DND-41 (cell line): ENCODE measurements around the gene RUNX2.

Source experiments
- ATAC-seq: fragments of 200-7000 bp; cut with Tn5 transposase; 3 replicates; pipeline ENCODE4 v1.9.1; 2021; ENCODE audit warnings: low read depth; ENCODE audit not compliant: insufficient read depth
- DNase-seq: peaks from one replicate; pipeline ENCODE4 v3.0.0-alpha.2; 2020
- H2AFZ ChIP-seq: 2 replicates; pipeline ENCODE4 v1.6.0; 2012; ENCODE audit warnings: low read depth, low read length
- H3K27ac ChIP-seq: 2 replicates; pipeline ENCODE4 v1.5.1; 2012; ENCODE audit warnings: low read length, inconsistent platforms
- H3K27me3 ChIP-seq: fragments of 200-600 bp; sonication (generic); 2 replicates; pipeline ENCODE4 v1.6.0; 2012; ENCODE audit warnings: low read length, mild to moderate bottlenecking, inconsistent platforms; ENCODE audit not compliant: insufficient read depth, poor library complexity
- H3K36me3 ChIP-seq: 2 replicates; pipeline ENCODE4 v1.5.1; 2012; ENCODE audit warnings: low read length, inconsistent platforms; ENCODE audit not compliant: insufficient read depth
- H3K4me1 ChIP-seq: 2 replicates; pipeline ENCODE4 v1.5.1; 2012; ENCODE audit warnings: mild to moderate bottlenecking, low read length; ENCODE audit not compliant: insufficient read depth
- H3K4me2 ChIP-seq: 2 replicates; pipeline ENCODE4 v1.6.0; 2012; ENCODE audit warnings: mild to moderate bottlenecking, moderate library complexity, low read length, inconsistent platforms; ENCODE audit not compliant: insufficient read depth
- H3K4me3 ChIP-seq, 2 experiments: fragments of 200-600 bp in 1 of 2; shearing (Covaris generic) in 1 of 2; 2 replicates each; pipeline ENCODE4 v1.5.1; 2012 to 2016; ENCODE audit warnings: inconsistent platforms in 2 of 2, low read length in 2 of 2, mild to moderate bottlenecking in 2 of 2, low read depth in 1 of 2, moderate library complexity in 1 of 2
- H3K79me2 ChIP-seq: 2 replicates; pipeline ENCODE4 v1.6.0; 2012; ENCODE audit warnings: low read length, inconsistent platforms; ENCODE audit not compliant: insufficient read depth
- H3K9ac ChIP-seq: 2 replicates; pipeline ENCODE4 v1.6.0; 2012; ENCODE audit warnings: low read depth, mild to moderate bottlenecking, inconsistent platforms, low read length, moderate library complexity
- H3K9me3 ChIP-seq: 2 replicates; pipeline ENCODE4 v1.5.1; 2012; ENCODE audit warnings: low read length, moderate library complexity, mild to moderate bottlenecking, inconsistent platforms; ENCODE audit not compliant: insufficient read depth, severe bottlenecking
- H4K20me1 ChIP-seq: 2 replicates; pipeline ENCODE4 v1.6.0; 2012; ENCODE audit warnings: low read length; ENCODE audit not compliant: insufficient read depth
- CTCF ChIP-seq: IDR thresholded peaks from 2 replicates; pipeline ENCODE4 v1.5.1; 2012; ENCODE audit warnings: borderline replicate concordance, low read length, moderate library complexity, mild to moderate bottlenecking; ENCODE audit not compliant: poor library complexity, severe bottlenecking; ENCODE audit errors: extremely low read depth
- EZH2 ChIP-seq: IDR thresholded peaks from 3 replicates; pipeline ENCODE4 v1.6.1; 2012; ENCODE audit warnings: borderline replicate concordance, low read depth, mild to moderate bottlenecking, moderate library complexity, low read length, inconsistent platforms; ENCODE audit not compliant: severe bottlenecking

Gene RUNX2

GRCh38 chr6:45681860-45682511 is 353.9 kb downstream of the RUNX2 start:
- Histone ChIP-seq H3K27ac (no peak overlapping the region), H3K27me3 (no peaks in the 10 kb centered on the region), H3K4me2 (no peak overlapping the region), H3K4me1 (peaks cover 14% of the 10 kb centered on the region), H3K4me3 (no peak overlapping the region), H3K9me3 (no peaks in the 10 kb centered on the region), H4K20me1 (no peaks in the 10 kb centered on the region), H3K79me2 (no peaks in the 10 kb centered on the region), H3K9ac (no peak overlapping the region), H2AFZ (no peak overlapping the region), H3K36me3 (no peaks in the 10 kb centered on the region)
- TF ChIP-seq CTCF (no peak), EZH2 (no peak)
- no peak for ATAC-seq
- peak; percentile 13 for DNase-seq

- Histone ChIP-seq H3K4me2 (no peak overlapping the region), H3K4me1 (no peaks in the 10 kb centered on the region), H3K4me3 (no peak overlapping the region), H3K36me3 (no peaks in the 10 kb centered on the region), H3K9me3 (no peaks in the 10 kb centered on the region), H3K9ac (no peak overlapping the region), H3K27ac (no peak overlapping the region), H4K20me1 (no peaks in the 10 kb centered on the region), H3K27me3 (no peaks in the 10 kb centered on the region), H2AFZ (no peak overlapping the region), H3K79me2 (no peaks in the 10 kb centered on the region)
- no peak for ATAC-seq
- TF ChIP-seq EZH2 (no peak), CTCF (no peak)
- no peak for DNase-seq
These were observed 356.3 kb downstream of the RUNX2 start for GRCh38 chr6:45684476-45684875.

- no peaks in the 10 kb centered on the region for H3K79me2 ChIP-seq
- H3K9me3 ChIP-seq, result no peaks in the 10 kb centered on the region
- no peaks in the 10 kb centered on the region for H4K20me1 ChIP-seq
- H3K27me3 ChIP-seq, result no peaks in the 10 kb centered on the region
- TF ChIP-seq CTCF, result no peak
- TF ChIP-seq EZH2, result no peak
- H3K4me3 ChIP-seq, result no peak overlapping the region
- ATAC-seq (no peak), DNase-seq (no peak)
- no peaks in the 10 kb centered on the region for H3K4me1 ChIP-seq
- no peak overlapping the region for H3K9ac ChIP-seq
- no peak overlapping the region for H3K4me2 ChIP-seq
- no peak overlapping the region for H2AFZ ChIP-seq
- no peak overlapping the region for H3K27ac ChIP-seq
- no peaks in the 10 kb centered on the region for H3K36me3 ChIP-seq
These were observed 356.9 kb downstream of the RUNX2 start for GRCh38 chr6:45685076-45685475.
